HL-60 (cell line): Measurements from ENCODE around the gene OR4N5.
"Not testable (repeated sequence)": the region's sequence is repeated elsewhere in the genome, so short reads cannot be mapped to it uniquely, and the experiment has no call there.

Experiments used
- DNase-seq, 2 experiments: peaks; one replicate each; pipeline ENCODE4 v3.0.0-alpha.2; 2010 to 2020; ENCODE audit warnings: low read depth in 1 of 2, low spot score in 1 of 2
- H3K27ac ChIP-seq: fragments of 250-450 bp; sonication (Bioruptor Pico); replicated peaks from 2 replicates; pipeline ENCODE4 v1.5.1; 2020; ENCODE audit warnings: mild to moderate bottlenecking, moderate library complexity
- H3K27me3 ChIP-seq: fragments of 250-450 bp; sonication (Bioruptor Pico); 2 replicates; pipeline ENCODE4 v1.5.1; 2021; ENCODE audit warnings: mild to moderate bottlenecking, moderate library complexity; ENCODE audit not compliant: insufficient read depth, poor library complexity, severe bottlenecking
- H3K4me3 ChIP-seq: replicated peaks from 2 replicates; pipeline ENCODE4 v1.5.1; 2011; ENCODE audit warnings: mild to moderate bottlenecking, control low read depth, low read length; ENCODE audit not compliant: insufficient read depth
- CTCF ChIP-seq: IDR thresholded peaks from one replicate; pipeline ENCODE4 v1.5.1; 2011; ENCODE audit warnings: low read length, control low read depth, inconsistent platforms; ENCODE audit not compliant: insufficient read depth
- GABPA ChIP-seq: IDR thresholded peaks from 2 replicates; pipeline ENCODE4 v1.6.1; 2012; ENCODE audit warnings: low read depth
- POLR2AphosphoS5 ChIP-seq: IDR thresholded peaks from 2 replicates; pipeline ENCODE4 v1.6.1; 2012; ENCODE audit warnings: low read depth
- REST ChIP-seq: IDR thresholded peaks from 2 replicates; pipeline ENCODE4 v1.6.1; 2012; ENCODE audit warnings: low read depth; ENCODE audit not compliant: insufficient replicate concordance
- SPI1 ChIP-seq: IDR thresholded peaks from 2 replicates; pipeline ENCODE4 v1.6.1; 2012; ENCODE audit warnings: low read depth, mild to moderate bottlenecking, borderline replicate concordance

OR4N5 gene

GRCh38 chr14:20167091-20167490, 28.5 kb downstream of the OR4N5 start:
- DNase-seq: no peak
- TF ChIP-seq POLR2AphosphoS5: no peak
- TF ChIP-seq REST: no peak
- no peak for TF ChIP-seq SPI1
- TF ChIP-seq GABPA: no peak
- TF ChIP-seq CTCF: no peak
- Histone ChIP-seq H3K4me3 (no peak overlapping the region), H3K27me3 (no peaks in the 10 kb centered on the region), H3K27ac (no peak overlapping the region)

GRCh38 chr14:20169852-20170251, 31.2 kb downstream of the OR4N5 start:
- not testable (repeated sequence) for H3K4me3 ChIP-seq, H3K27ac ChIP-seq, DNase-seq, H3K27me3 ChIP-seq

GRCh38 chr14:20174205-20174604, 35.6 kb downstream of the OR4N5 start:
- not testable (repeated sequence) for DNase-seq, H3K27me3 ChIP-seq, H3K4me3 ChIP-seq, H3K27ac ChIP-seq

- no peak for DNase-seq
- Histone ChIP-seq H3K27ac (no peak overlapping the region), H3K4me3 (no peak overlapping the region), H3K27me3 (no peaks in the 10 kb centered on the region)
- TF ChIP-seq GABPA (no peak), REST (no peak), SPI1 (no peak), POLR2AphosphoS5 (no peak)
Measured at GRCh38 chr14:20176330-20176729, 37.7 kb downstream of the OR4N5 start.

- Histone ChIP-seq H3K27me3 (no peaks in the 10 kb centered on the region), H3K4me3 (no peak overlapping the region), H3K27ac (no peak overlapping the region)
- DNase-seq: no peak
- TF ChIP-seq POLR2AphosphoS5 (no peak), GABPA (no peak), SPI1 (no peak), REST (no peak), CTCF (no peak)
Measured at GRCh38 chr14:20177433-20177974, 38.9 kb downstream of the OR4N5 start.
